ENCODE results near the gene GNAQ.
"Not testable (repeated sequence)": the region's sequence is repeated elsewhere in the genome, so short reads cannot be mapped to it uniquely, and the experiment has no call there.

GNAQ gene

GRCh38 chr9:77882294-77882693, 149.3 kb downstream of the GNAQ start:
- in situ Hi-C loops (cut with MboI; ENCODE audit: low sequenced_read_pairs): no loop called here

DNA sequence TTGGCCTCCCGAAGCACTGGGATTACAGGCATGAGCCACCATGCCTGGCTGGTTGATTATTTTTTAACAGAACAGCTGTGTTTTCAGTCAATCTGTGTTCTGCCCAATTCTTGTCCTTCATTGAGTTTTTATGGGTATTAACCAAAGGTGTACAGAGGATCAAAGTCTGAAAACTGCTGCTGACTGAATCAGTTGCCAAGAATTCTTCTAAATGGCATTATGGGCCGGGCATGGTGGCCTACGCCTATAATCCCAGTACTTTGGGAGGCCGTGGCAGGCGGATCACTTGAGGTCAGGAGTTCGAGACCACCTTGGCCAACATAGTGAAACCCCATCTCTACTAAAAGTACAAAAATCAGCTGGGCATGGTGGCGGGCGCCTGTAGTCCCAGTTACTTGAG, 150.0 kb downstream of the GNAQ start:
- in situ Hi-C loops (cut with MboI; ENCODE audit: low sequenced_read_pairs): not testable (repeated sequence)

GRCh38 chr9:77881111-77881510, 150.5 kb downstream of the GNAQ start:
- in situ Hi-C loops (cut with MboI; ENCODE audit: low sequenced_read_pairs): no loop called here

GRCh38 chr9:77879437-77879943, 152.1 kb downstream of the GNAQ start:
- in situ Hi-C loops (cut with MboI; ENCODE audit: low sequenced_read_pairs): no loop called here

- in situ Hi-C loops (cut with MboI; ENCODE audit: low sequenced_read_pairs): not testable (repeated sequence)
These were observed 152.8 kb downstream of the GNAQ start for GRCh38 chr9:77878793-77879192.

DNA sequence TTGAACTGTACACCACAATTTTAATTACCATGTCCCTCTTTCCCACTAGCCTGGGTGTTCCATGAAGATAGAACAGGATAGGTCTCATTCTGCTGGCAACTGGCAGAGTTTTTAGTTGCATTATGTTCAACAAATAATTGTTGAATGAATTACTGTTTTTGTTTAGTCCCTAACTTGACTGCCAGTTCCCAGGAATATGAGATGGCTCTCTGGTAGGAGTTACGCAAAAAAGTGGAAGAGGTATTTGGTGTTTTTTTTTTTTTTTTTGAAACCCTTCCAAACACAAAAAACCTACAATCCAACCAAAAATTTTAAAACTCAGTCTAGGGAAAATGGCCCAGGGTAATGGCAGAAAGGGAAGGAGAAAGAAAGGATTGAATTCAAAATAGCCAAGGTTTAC, 153.6 kb downstream of the GNAQ start:
- in situ Hi-C loops (cut with MboI; ENCODE audit: low sequenced_read_pairs): no loop called here

GRCh38 chr9:77876590-77876989, 155.0 kb downstream of the GNAQ start:
- in situ Hi-C loops (cut with MboI; ENCODE audit: low sequenced_read_pairs): no loop called here

DNA sequence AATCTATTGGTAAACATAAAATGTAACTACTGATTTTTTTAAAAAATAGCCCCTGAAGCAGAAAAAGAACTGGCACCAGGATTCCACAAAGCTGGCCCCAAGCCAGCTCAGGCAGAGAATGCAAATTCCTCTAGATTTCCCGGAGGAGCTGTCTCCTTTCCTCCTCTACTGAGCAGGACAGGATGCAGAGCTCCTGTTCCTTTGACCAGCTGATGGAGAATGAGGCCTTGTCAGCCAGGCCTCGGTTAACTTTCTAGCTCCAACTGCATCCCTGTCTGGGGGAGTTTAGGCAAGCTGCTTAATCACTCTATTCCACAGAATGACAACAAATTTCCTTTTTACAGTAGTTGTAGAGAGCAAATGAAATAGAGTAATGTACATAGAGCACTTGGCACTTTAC, 155.5 kb downstream of the GNAQ start:
- in situ Hi-C loops (cut with MboI; ENCODE audit: low sequenced_read_pairs): no loop called here

DNA sequence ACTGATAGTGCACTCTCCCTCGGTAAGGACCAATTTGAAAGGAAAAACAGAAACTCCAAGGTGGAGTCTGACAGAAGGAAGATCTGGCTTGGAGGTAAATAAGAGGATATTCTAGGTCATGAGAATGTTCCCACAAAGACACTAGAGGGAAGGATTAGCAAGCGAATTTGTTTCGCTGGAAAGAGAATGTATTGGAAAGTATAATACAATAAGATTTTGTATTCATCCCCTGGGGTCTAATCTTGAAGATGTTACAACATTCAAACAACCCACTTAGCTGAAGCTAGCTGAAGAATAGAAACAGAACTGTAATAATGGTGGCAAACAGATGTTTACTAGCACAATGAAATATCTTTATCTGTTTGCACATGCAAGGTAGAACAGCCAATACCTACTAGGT, 158.7 kb downstream of the GNAQ start:
- in situ Hi-C loops (cut with MboI; ENCODE audit: low sequenced_read_pairs): no loop called here

GRCh38 chr9:77872177-77872576, 159.4 kb downstream of the GNAQ start:
- in situ Hi-C loops (cut with MboI; ENCODE audit: low sequenced_read_pairs): no loop called here

GRCh38 chr9:77871483-77871882, 160.1 kb downstream of the GNAQ start:
- in situ Hi-C loops (cut with MboI; ENCODE audit: low sequenced_read_pairs): no loop called here

GRCh38 chr9:77866878-77867277, 164.7 kb downstream of the GNAQ start:
- in situ Hi-C loops (cut with MboI; ENCODE audit: low sequenced_read_pairs): no loop called here

- in situ Hi-C loops (cut with MboI; ENCODE audit: low sequenced_read_pairs): no loop called here
These were observed 166.1 kb downstream of the GNAQ start for GRCh38 chr9:77865385-77866047.

- in situ Hi-C loops (cut with MboI; ENCODE audit: low sequenced_read_pairs): no loop called here
These were observed 167.3 kb downstream of the GNAQ start for GRCh38 chr9:77864211-77864889.

GRCh38 chr9:77863638-77864037, 168.0 kb downstream of the GNAQ start:
- in situ Hi-C loops (cut with MboI; ENCODE audit: low sequenced_read_pairs): not testable (repeated sequence)

GRCh38 chr9:77860953-77861352, 170.7 kb downstream of the GNAQ start:
- in situ Hi-C loops (cut with MboI; ENCODE audit: low sequenced_read_pairs): not testable (repeated sequence)

GRCh38 chr9:77857513-77858259, 173.9 kb downstream of the GNAQ start:
- in situ Hi-C loops (cut with MboI; ENCODE audit: low sequenced_read_pairs): no loop called here

DNA sequence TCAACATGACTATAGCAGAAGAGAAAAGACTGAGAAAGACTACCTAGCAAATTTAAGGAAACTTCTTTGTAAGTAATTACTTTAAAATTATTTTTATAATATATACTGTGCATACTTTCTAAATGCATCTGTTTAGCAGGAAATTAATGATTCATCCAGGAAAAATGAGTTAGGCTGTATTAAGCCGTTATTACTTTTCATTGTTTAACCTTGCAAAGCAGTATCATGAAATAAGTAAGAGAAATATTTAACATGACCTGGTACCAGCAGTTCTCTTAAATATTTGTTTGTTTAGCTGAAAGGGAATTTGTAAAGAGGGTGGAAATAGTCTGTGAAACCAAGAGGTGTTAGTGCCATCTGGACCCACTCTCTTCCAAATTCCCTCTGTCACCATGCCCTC, 175.0 kb downstream of the GNAQ start:
- in situ Hi-C loops (cut with MboI; ENCODE audit: low sequenced_read_pairs): no loop called here

GRCh38 chr9:77854916-77855311, 176.7 kb downstream of the GNAQ start:
- in situ Hi-C loops (cut with MboI; ENCODE audit: low sequenced_read_pairs): no loop called here

DNA sequence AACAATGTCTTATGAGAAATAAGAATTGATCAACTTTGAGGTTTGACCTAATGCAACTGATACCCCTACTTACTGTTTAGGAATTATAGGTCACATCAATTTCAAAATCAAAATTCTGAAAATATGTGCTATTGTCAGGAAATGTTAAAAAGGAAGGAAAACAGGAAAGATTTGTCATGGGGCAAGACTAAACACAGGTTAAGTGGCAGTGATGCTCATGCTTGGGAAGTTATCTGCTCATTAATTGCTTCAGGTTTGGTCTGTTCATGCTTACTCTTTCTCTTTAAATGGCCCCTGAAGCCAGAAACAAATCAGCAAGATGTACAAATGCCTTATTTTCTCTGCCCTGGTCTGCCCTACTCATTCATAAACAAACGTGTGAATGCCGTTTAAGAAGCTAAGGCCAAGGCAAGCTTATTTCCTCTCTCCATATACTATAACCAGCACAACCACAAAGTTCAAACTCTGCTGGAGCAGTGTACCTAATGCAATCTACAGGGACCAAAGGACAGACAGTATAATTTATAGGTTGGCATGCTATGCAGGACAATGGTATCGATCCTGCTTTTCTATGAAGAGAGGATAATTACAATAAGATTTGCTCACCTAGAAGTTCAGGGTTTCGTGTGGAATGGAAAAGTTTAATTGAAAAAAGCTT, 177.2 kb downstream of the GNAQ start:
- in situ Hi-C loops (cut with MboI; ENCODE audit: low sequenced_read_pairs): no loop called here

- in situ Hi-C loops (cut with MboI; ENCODE audit: low sequenced_read_pairs): no loop called here
These were observed 177.9 kb downstream of the GNAQ start for GRCh38 chr9:77853716-77854115.

Data from hTERT RPE-1 (cell line).